ENCODE results near the gene KCNQ2. TPM values are rescaled to one million over a fixed set of nuclear protein-coding genes. Genes with fewer than 3 reads are reported as not detected.

The KCNQ2 gene
- total RNA-seq, 1 experiment from 2014 or later, result not detected

GRCh38 chr20:63403403-63404105, 68.9 kb downstream of the KCNQ2 start:
- no peak for DNase-seq (ENCODE audit: low read depth)

GRCh38 chr20:63402860-63403220, 69.6 kb downstream of the KCNQ2 start:
- no peak for DNase-seq (ENCODE audit: low read depth)

- DNase-seq (ENCODE audit: low read depth), result no peak
Observed at GRCh38 chr20:63402181-63402859, 70.1 kb downstream of the KCNQ2 start.

- no peak for DNase-seq (ENCODE audit: low read depth)
Observed at GRCh38 chr20:63401384-63402110, 70.9 kb downstream of the KCNQ2 start.

- no peak for DNase-seq (ENCODE audit: low read depth)
Observed at GRCh38 chr20:63400486-63401210, 71.8 kb downstream of the KCNQ2 start.

GRCh38 chr20:63399596-63400375, 72.7 kb downstream of the KCNQ2 start:
- DNase-seq (ENCODE audit: low read depth), result no peak

GRCh38 chr20:63398744-63399514, 73.5 kb downstream of the KCNQ2 start:
- no peak for DNase-seq (ENCODE audit: low read depth)

- no peak for DNase-seq (ENCODE audit: low read depth)
Observed at GRCh38 chr20:63397946-63398450, 74.5 kb downstream of the KCNQ2 start.

- no peak for DNase-seq (ENCODE audit: low read depth)
Observed at GRCh38 chr20:63397155-63397843, 75.2 kb downstream of the KCNQ2 start.

GRCh38 chr20:63396300-63396699, 76.2 kb downstream of the KCNQ2 start:
- DNase-seq (ENCODE audit: low read depth), result no peak

- DNase-seq (ENCODE audit: low read depth), result no peak
Observed at GRCh38 chr20:63395723-63396122, 76.7 kb downstream of the KCNQ2 start.

- DNase-seq (ENCODE audit: low read depth), result no peak
Observed at GRCh38 chr20:63394920-63395455, 77.5 kb downstream of the KCNQ2 start.

GRCh38 chr20:63394069-63394919, 78.2 kb downstream of the KCNQ2 start:
- DNase-seq (ENCODE audit: low read depth), result peak; percentile 44

- no peak for DNase-seq (ENCODE audit: low read depth)
Observed at GRCh38 chr20:63393566-63393965, 78.9 kb downstream of the KCNQ2 start.

- DNase-seq (ENCODE audit: low read depth), result no peak
Observed at GRCh38 chr20:63392465-63393365, 79.7 kb downstream of the KCNQ2 start.

- DNase-seq (ENCODE audit: low read depth), result no peak
Observed at GRCh38 chr20:63387917-63388316, 84.5 kb downstream of the KCNQ2 start.

- DNase-seq (ENCODE audit: low read depth), result no peak
Observed at GRCh38 chr20:63387393-63387792, 85.1 kb downstream of the KCNQ2 start.

All from M059J (cell line).